ENCODE data around the gene VWA7. TPM values are rescaled to one million over a fixed set of nuclear protein-coding genes. Genes with fewer than 3 reads are reported as not detected.

VWA7 gene
- total RNA-seq, 2 donors from 2014 or later, result 0.64 to 0.95 TPM

DNA sequence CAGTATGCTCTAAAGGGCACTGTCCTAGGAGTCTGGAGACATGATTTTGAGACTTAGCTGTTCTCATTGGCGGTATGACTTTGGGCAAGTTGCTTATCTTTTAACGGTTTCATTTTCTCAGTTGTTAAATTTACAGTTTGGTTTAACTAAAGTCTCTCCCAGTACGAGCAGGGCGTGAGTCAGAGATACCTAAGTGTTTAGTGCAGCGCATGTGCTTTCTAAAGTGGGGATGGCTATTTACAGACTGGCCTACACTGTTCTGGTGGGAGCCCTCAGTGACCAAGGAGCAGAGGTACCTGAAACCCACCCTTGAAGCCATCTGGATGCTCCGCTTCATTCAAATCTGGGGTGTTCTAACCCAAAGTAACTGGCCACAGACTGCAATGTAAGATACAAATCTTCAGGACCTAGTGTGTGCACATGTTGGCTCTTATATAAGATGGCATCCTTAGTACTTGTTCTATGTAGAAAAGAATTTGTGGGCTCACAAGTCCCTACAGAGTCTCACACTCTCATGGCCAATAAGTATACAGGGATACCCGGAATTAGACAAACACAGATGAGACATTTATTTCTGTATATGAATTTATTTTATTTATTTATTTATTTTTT is 26.6 kb downstream of the VWA7 start:
- Mint-ChIP-seq H3K27ac (no peak overlapping the region), H3K27me3 (ENCODE audit: insufficient read depth) (no peaks in the 10 kb centered on the region), H3K4me1 (peaks cover 8% of the 10 kb centered on the region), H3K36me3 (ENCODE audit: low read depth) (peaks cover 14% of the 10 kb centered on the region), H3K4me3 (no peak overlapping the region), H3K9me3 (no peaks in the 10 kb centered on the region)
- WGBS, 2 experiments (ENCODE audit: insufficient coverage in 1 of 2, insufficient read length in 1 of 2), result 89 to 95% methylated on average over 3 to 6 of the region's 7 CpGs
- no peak overlapping the region for H3K27ac ChIP-seq (ENCODE audit: low read depth, low read length)
- no peaks in the 10 kb centered on the region for H3K27me3 ChIP-seq (ENCODE audit: control insufficient read depth, insufficient read depth, low read length, poor library complexity, severe bottlenecking)
- H3K9ac ChIP-seq (ENCODE audit: extremely low read depth, low read length, poor library complexity, severe bottlenecking), result no peak overlapping the region
- H3K36me3 ChIP-seq (ENCODE audit: control insufficient read depth, insufficient read depth, low read length), result no peaks in the 10 kb centered on the region
- no peaks in the 10 kb centered on the region for H3K4me1 ChIP-seq (ENCODE audit: control insufficient read depth, insufficient read depth, low read length)
- DNase-seq, result no peak
- no peak for TF ChIP-seq CTCF (conservative IDR thresholded peaks at IDR 0.05)
- no peak overlapping the region for H3K4me3 ChIP-seq (ENCODE audit: low read length)
- no peaks in the 10 kb centered on the region for H3K9me3 ChIP-seq (ENCODE audit: control insufficient read depth, low read length)

DNA sequence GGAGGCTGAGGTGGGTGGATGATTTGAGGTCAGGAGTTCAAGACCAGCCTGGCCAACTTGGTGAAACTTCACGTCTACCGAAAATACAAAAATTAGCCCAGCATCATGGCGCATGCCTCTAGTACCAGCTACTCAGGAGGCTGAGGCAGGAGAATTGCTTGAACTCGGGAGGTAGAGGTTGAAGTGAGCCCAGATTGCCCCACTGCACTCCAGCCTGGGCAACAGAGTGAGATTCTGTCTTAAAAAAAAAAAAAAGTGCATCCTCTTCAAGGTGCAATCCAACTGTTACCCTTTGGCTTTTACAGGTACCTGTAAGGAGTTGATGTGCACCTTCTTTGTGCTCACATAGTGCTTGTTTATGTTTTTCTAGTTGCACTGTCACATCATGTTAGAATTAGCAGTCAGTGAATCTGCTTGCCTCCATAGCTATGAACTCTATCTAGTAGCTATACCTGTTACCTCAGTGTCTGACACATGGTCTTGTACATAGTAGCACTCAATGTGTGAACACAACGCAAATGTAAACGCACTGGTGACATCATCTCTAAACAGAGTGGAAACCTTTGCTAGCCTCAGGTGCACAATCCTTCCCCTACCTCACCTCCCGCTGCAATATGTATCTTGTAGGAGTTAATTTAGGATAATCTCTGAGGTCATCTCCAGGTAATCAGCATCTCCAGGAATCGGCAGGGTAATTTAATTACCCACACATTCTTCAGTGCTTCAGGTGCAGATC is 27.7 kb downstream of the VWA7 start:
- DNase-seq, result no peak
- Mint-ChIP-seq H3K4me1 (peaks cover 13% of the 10 kb centered on the region), H3K4me3 (no peak overlapping the region), H3K27me3 (ENCODE audit: insufficient read depth) (no peaks in the 10 kb centered on the region), H3K36me3 (ENCODE audit: low read depth) (peaks cover 14% of the 10 kb centered on the region), H3K27ac (no peak overlapping the region), H3K9me3 (no peaks in the 10 kb centered on the region)
- Histone ChIP-seq H3K27me3 (ENCODE audit: control insufficient read depth, insufficient read depth, low read length, poor library complexity, severe bottlenecking) (no peaks in the 10 kb centered on the region), H3K4me3 (ENCODE audit: low read length) (no peak overlapping the region), H3K4me1 (ENCODE audit: control insufficient read depth, insufficient read depth, low read length) (no peaks in the 10 kb centered on the region), H3K27ac (ENCODE audit: low read depth, low read length) (no peak overlapping the region), H3K9me3 (ENCODE audit: control insufficient read depth, low read length) (no peaks in the 10 kb centered on the region), H3K36me3 (ENCODE audit: control insufficient read depth, insufficient read depth, low read length) (no peaks in the 10 kb centered on the region), H3K9ac (ENCODE audit: extremely low read depth, low read length, poor library complexity, severe bottlenecking) (no peak overlapping the region)
- no peak for TF ChIP-seq CTCF (conservative IDR thresholded peaks at IDR 0.05)
- WGBS, 2 experiments (ENCODE audit: insufficient coverage in 1 of 2, insufficient read length in 1 of 2), result 87 to 90% methylated on average over 4 to 8 of the region's 8 CpGs

DNA sequence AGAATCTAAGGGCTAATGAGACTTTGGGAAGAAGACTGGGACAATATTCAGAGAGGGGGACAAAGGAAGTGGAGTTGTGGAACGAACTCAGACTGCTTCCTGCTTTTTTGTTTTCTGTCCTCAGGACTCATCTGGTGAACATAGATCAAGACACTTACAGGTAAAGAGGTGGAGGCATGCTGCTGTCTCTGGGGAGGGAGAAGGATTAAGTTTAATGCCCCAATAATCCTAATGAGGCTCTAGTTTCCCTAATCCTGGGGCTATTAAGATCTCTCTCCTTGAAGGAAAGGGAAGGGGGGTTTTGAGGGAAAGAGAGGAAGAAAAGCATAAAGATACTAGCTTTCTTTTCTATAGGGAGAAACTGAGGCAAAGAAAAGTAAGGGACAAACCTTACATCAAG is 32.7 kb downstream of the VWA7 start:
- Histone ChIP-seq H3K9ac (ENCODE audit: extremely low read depth, low read length, poor library complexity, severe bottlenecking) (no peak overlapping the region), H3K27ac (ENCODE audit: low read depth, low read length) (no peak overlapping the region), H3K9me3 (ENCODE audit: control insufficient read depth, low read length) (no peaks in the 10 kb centered on the region), H3K27me3 (ENCODE audit: control insufficient read depth, insufficient read depth, low read length, poor library complexity, severe bottlenecking) (no peaks in the 10 kb centered on the region), H3K36me3 (ENCODE audit: control insufficient read depth, insufficient read depth, low read length) (peaks cover 5% of the 10 kb centered on the region), H3K4me3 (ENCODE audit: low read length) (no peak overlapping the region), H3K4me1 (ENCODE audit: control insufficient read depth, insufficient read depth, low read length) (no peaks in the 10 kb centered on the region)
- DNase-seq, result no peak
- Mint-ChIP-seq H3K4me1 (peaks cover 22% of the 10 kb centered on the region), H3K36me3 (ENCODE audit: low read depth) (peaks cover 24% of the 10 kb centered on the region), H3K27ac (peak overlapping the region; percentile 54), H3K9me3 (no peaks in the 10 kb centered on the region), H3K4me3 (no peak overlapping the region), H3K27me3 (ENCODE audit: insufficient read depth) (no peaks in the 10 kb centered on the region)
- WGBS, 2 experiments (ENCODE audit: insufficient coverage in 1 of 2, insufficient read length in 1 of 2), result 77 to 92% methylated on average over 1 of the region's 1 CpG
- TF ChIP-seq CTCF (conservative IDR thresholded peaks at IDR 0.05), result no peak
